Panc1 (cell line): ENCODE data around the gene PLB1. TPM values are rescaled to one million over a fixed set of nuclear protein-coding genes. Genes with fewer than 3 reads are reported as not detected.

Experiments
- ATAC-seq: fragments of 200-7000 bp; cut with Tn5 transposase; 2 replicates; pipeline ENCODE4 v1.9.1; 2020; ENCODE audit warnings: mild to moderate bottlenecking, moderate library complexity
- BruUV-seq: library from RNA; stranded (reverse); fragments of 400-500 nt; replicated peaks from 2 replicates; lab custom pipeline; 2021; lab: Mats Ljungman, UMichigan
- CTCF ChIA-PET: fragments of 300-600 bp; sonication (Branson Sonifier 250); formaldehyde crosslinking; loops from one replicate; lab custom pipeline; 2022; ENCODE audit warnings: antibody characterized with exemption; lab: Charles Lee
- POLR2A ChIA-PET: fragments of 300-600 bp; sonication (Branson Sonifier 250); formaldehyde crosslinking; loops from one replicate; lab custom pipeline; 2022; ENCODE audit warnings: antibody characterized with exemption; lab: Charles Lee
- DNase-seq: peaks from one replicate; pipeline ENCODE4 v3.0.0-alpha.2; 2010; ENCODE audit warnings: low read depth, low spot score
- H3K27ac ChIP-seq: 2 replicates; pipeline ENCODE4 v1.5.1; 2011; ENCODE audit warnings: mild to moderate bottlenecking, low read length, inconsistent platforms
- H3K27me3 ChIP-seq: fragments of 200-500 bp; sonication (Bioruptor generic); 2 replicates; pipeline ENCODE4 v1.6.0; 2014; ENCODE audit warnings: low read length, inconsistent platforms; ENCODE audit not compliant: control insufficient read depth, insufficient read depth
- H3K36me3 ChIP-seq: fragments of 200-500 bp; sonication (Bioruptor generic); 2 replicates; pipeline ENCODE4 v1.5.1; 2014; ENCODE audit warnings: inconsistent platforms, mild to moderate bottlenecking, low read length, moderate library complexity; ENCODE audit not compliant: control insufficient read depth, insufficient read depth
- H3K4me1 ChIP-seq: 2 replicates; pipeline ENCODE4 v1.5.1; 2011; ENCODE audit warnings: inconsistent platforms, mild to moderate bottlenecking, low read length, moderate library complexity; ENCODE audit not compliant: control insufficient read depth, insufficient read depth
- H3K4me3 ChIP-seq, 2 experiments: 2 replicates each; pipeline ENCODE4 v1.5.1; 2011 to 2012; ENCODE audit warnings: low read depth in 2 of 2, low read length in 2 of 2, mild to moderate bottlenecking in 2 of 2, inconsistent platforms in 1 of 2, moderate library complexity in 1 of 2
- H3K9me3 ChIP-seq: fragments of 200-500 bp; sonication (Bioruptor generic); 2 replicates; pipeline ENCODE4 v1.5.1; 2014; ENCODE audit warnings: low read depth, mild to moderate bottlenecking, inconsistent platforms, low read length, moderate library complexity; ENCODE audit not compliant: control insufficient read depth, insufficient read depth
- CTCF ChIP-seq: fragments of 450-650 bp; IDR thresholded peaks from 2 replicates; pipeline ENCODE4 v1.5.1; 2017; ENCODE audit warnings: mild to moderate bottlenecking
- POLR2AphosphoS5 ChIP-seq: IDR thresholded peaks from 2 replicates; pipeline ENCODE4 v1.6.1; 2012; ENCODE audit warnings: mild to moderate bottlenecking, low read depth, low read length, moderate library complexity
- REST ChIP-seq, 2 experiments: IDR thresholded peaks; 2 replicates each; pipeline ENCODE4 v1.6.1; 2011 to 2012; ENCODE audit warnings: low read depth in 2 of 2, control low read depth in 1 of 2, low read length in 1 of 2, mild to moderate bottlenecking in 1 of 2, moderate library complexity in 1 of 2; ENCODE audit not compliant: insufficient read depth in 1 of 2
- SIN3A ChIP-seq: IDR thresholded peaks from 2 replicates; pipeline ENCODE4 v1.6.1; 2012; ENCODE audit warnings: low read depth, mild to moderate bottlenecking, low read length, moderate library complexity, borderline replicate concordance; ENCODE audit not compliant: insufficient read depth
- TCF7L2 ChIP-seq: IDR thresholded peaks from 2 replicates; pipeline ENCODE4 v1.6.1; 2011; ENCODE audit warnings: mild to moderate bottlenecking, low read depth, low read length, inconsistent platforms
- in situ Hi-C: cut with HindIII; loops from 2 replicates; pipeline ENCODE4 v1.10.0; 2016; ENCODE audit warnings: low sequenced_read_pairs, low pct_unique_long_range_greater_than_20kb
- intact Hi-C: fragments of 100-400 bp; cut with micrococcal nuclease; formaldehyde crosslinking; loops from one replicate; pipeline ENCODE4 v1.10.0; 2022; ENCODE audit not compliant: unreplicated experiment
- total RNA-seq: library from RNA; stranded (reverse); gene quantifications from one replicate; pipeline ENCODE4 v1.2.1, GENCODE V29; 2021; ENCODE audit not compliant: unreplicated experiment

Gene PLB1
- total RNA-seq, 1 experiment from 2014 or later, result 0.80 TPM

- no TSS peak for BruUV-seq
- in situ Hi-C loops (no loop called here), intact Hi-C loops (no loop called here)
- TF ChIP-seq CTCF (no peak), SIN3A (no peak), POLR2AphosphoS5 (no peak), TCF7L2 (no peak), REST (IDR thresholded peaks at IDR 0.05; ENCODE audit: insufficient read depth in 1 of 2, low read depth in 2 of 2, low read length in 1 of 2) (no peak)
- H3K36me3 ChIP-seq, result no peaks in the 10 kb centered on the region
- H3K9me3 ChIP-seq, result no peaks in the 10 kb centered on the region
- no peak overlapping the region for H3K27ac ChIP-seq
- ChIA-PET CTCF (interaction anchor here (0.6 kb wide), 1 partner anchor 18 kb away, joined by 3 read pairs; no protein-coding TSS in a partner anchor), POLR2A (no interaction called here)
- no peak for ATAC-seq
- no peak overlapping the region for H3K4me3 ChIP-seq
- H3K27me3 ChIP-seq, result no peaks in the 10 kb centered on the region
- DNase-seq, result no peak
- no peaks in the 10 kb centered on the region for H3K4me1 ChIP-seq
These were observed 25.1 kb upstream of the PLB1 start for GRCh38 chr2:28470759-28471158.

- intact Hi-C loops, result no loop called here
These were observed 24.6 kb upstream of the PLB1 start for GRCh38 chr2:28471214-28471613.

More at GRCh38 chr2:28471214-28471613, 24.6 kb upstream of the PLB1 start:
- DNase-seq, result no peak
- in situ Hi-C loops, result no loop called here
- ChIA-PET POLR2A (no interaction called here), CTCF (no interaction called here)
- TF ChIP-seq SIN3A, result no peak
- no peak for TF ChIP-seq CTCF
- no peak for TF ChIP-seq REST (IDR thresholded peaks at IDR 0.05; ENCODE audit: insufficient read depth in 1 of 2, low read depth in 2 of 2, low read length in 1 of 2)
- no peak for TF ChIP-seq POLR2AphosphoS5
- no peak for TF ChIP-seq TCF7L2
- 0 out of 2 replicates have a peak, but pooled peaks have one; percentile 41 for ATAC-seq
- BruUV-seq, result no TSS peak
- no peak overlapping the region for H3K27ac ChIP-seq
- no peaks in the 10 kb centered on the region for H3K27me3 ChIP-seq
- no peaks in the 10 kb centered on the region for H3K9me3 ChIP-seq
- no peaks in the 10 kb centered on the region for H3K36me3 ChIP-seq
- H3K4me1 ChIP-seq, result no peaks in the 10 kb centered on the region
- no peak overlapping the region for H3K4me3 ChIP-seq
